ENCODE data around the gene MINDY4. TPM values are rescaled to one million over a fixed set of nuclear protein-coding genes. Genes with fewer than 3 reads are reported as not detected.

Gene MINDY4
- total and polyA plus RNA-seq, 2 donors (not counting 1 experiment from before 2014, with no cell fraction given), result 0.12 to 1.1 TPM

GRCh38 chr7:30852744-30853288 is 81.6 kb downstream of the MINDY4 start:
- Mint-ChIP-seq H3K27ac (no peak overlapping the region), H3K4me3 (no peak overlapping the region), H3K9me3 (ENCODE audit: insufficient read depth) (no peaks in the 10 kb centered on the region), H3K27me3 (no peaks in the 10 kb centered on the region), H3K4me1 (no peaks in the 10 kb centered on the region)
- Histone ChIP-seq H2AFZ (ENCODE audit: insufficient read depth, low read depth, low read length, poor library complexity, severe bottlenecking) (no peak overlapping the region), H4K20me1 (ENCODE audit: control insufficient read depth, insufficient read depth, low read length, poor library complexity, severe bottlenecking) (no peaks in the 10 kb centered on the region), H3K9ac (ENCODE audit: low read length) (no peak overlapping the region), H3K4me2 (replicated peaks; ENCODE audit: low read depth, low read length, poor library complexity, severe bottlenecking) (no peak overlapping the region), H3K27me3 (replicated peaks in 1 of 4; ENCODE audit: control extremely low read depth in 1 of 4, control insufficient read depth in 3 of 4, insufficient read depth in 4 of 4, low read length in 3 of 4) (no peaks in the 10 kb centered on the region), H3K79me2 (ENCODE audit: control insufficient read depth, insufficient read depth, low read length) (no peaks in the 10 kb centered on the region), H3K36me3 (replicated peaks in 1 of 2; ENCODE audit: control extremely low read depth in 1 of 2, control insufficient read depth in 1 of 2, extremely low read depth in 1 of 2, insufficient read depth in 2 of 2, low read length in 1 of 2) (no peaks in the 10 kb centered on the region), H3K4me1 (ENCODE audit: control insufficient read depth in 2 of 2, insufficient read depth in 2 of 2, low read length in 2 of 2) (no peaks in the 10 kb centered on the region), H3K27ac (ENCODE audit: low read length in 2 of 2) (no peak overlapping the region), H3K9me3 (ENCODE audit: control extremely low read depth in 1 of 3, control insufficient read depth in 2 of 3, insufficient read depth in 1 of 3, low read length in 2 of 3) (no peaks in the 10 kb centered on the region), H3K4me3 (ENCODE audit: control extremely low read depth in 1 of 5, extremely low read depth in 1 of 5, insufficient read depth in 1 of 5, low read depth in 2 of 5, low read length in 4 of 5) (no peak overlapping the region)
- ATAC-seq (ENCODE audit: low read depth) (no peak), DNase-seq (no peak)
- ChIA-PET CTCF (no interaction called here), POLR2A (no interaction called here)
- intact Hi-C loops (cut with micrococcal nuclease), result no loop called here
- WGBS (ENCODE audit: insufficient coverage), result 91% methylated on average over 9 of the region's 11 CpGs
- TF ChIP-seq EZH2 (IDR thresholded peaks at IDR 0.05; ENCODE audit: borderline replicate concordance, insufficient read depth, low read depth, low read length, poor library complexity, severe bottlenecking) (no peak), CTCF (IDR thresholded peaks at IDR 0.05) (no peak)

GRCh38 chr7:30853576-30853975 is 82.4 kb downstream of the MINDY4 start:
- ChIA-PET CTCF (no interaction called here), POLR2A (no interaction called here)
- H3K9me3 ChIP-seq (ENCODE audit: control extremely low read depth in 1 of 3, control insufficient read depth in 2 of 3, insufficient read depth in 1 of 3, low read length in 2 of 3), result no peaks in the 10 kb centered on the region
- TF ChIP-seq EZH2 (IDR thresholded peaks at IDR 0.05; ENCODE audit: borderline replicate concordance, insufficient read depth, low read depth, low read length, poor library complexity, severe bottlenecking) (no peak), CTCF (IDR thresholded peaks at IDR 0.05) (no peak)
- H3K4me3 Mint-ChIP-seq, result no peak overlapping the region
- no peak overlapping the region for H2AFZ ChIP-seq (ENCODE audit: insufficient read depth, low read depth, low read length, poor library complexity, severe bottlenecking)
- H3K4me3 ChIP-seq (ENCODE audit: control extremely low read depth in 1 of 5, extremely low read depth in 1 of 5, insufficient read depth in 1 of 5, low read depth in 2 of 5, low read length in 4 of 5), result no peak overlapping the region
- no peak overlapping the region for H3K4me2 ChIP-seq (replicated peaks; ENCODE audit: low read depth, low read length, poor library complexity, severe bottlenecking)
- no peak for ATAC-seq (ENCODE audit: low read depth)
- H3K9ac ChIP-seq (ENCODE audit: low read length), result no peak overlapping the region
- no peak for DNase-seq
- no peak overlapping the region for H3K27ac Mint-ChIP-seq
- no peak overlapping the region for H3K27ac ChIP-seq (ENCODE audit: low read length in 2 of 2)
- no peaks in the 10 kb centered on the region for H3K9me3 Mint-ChIP-seq (ENCODE audit: insufficient read depth)
- no peaks in the 10 kb centered on the region for H3K27me3 Mint-ChIP-seq
- no peaks in the 10 kb centered on the region for H3K4me1 ChIP-seq (ENCODE audit: control insufficient read depth in 2 of 2, insufficient read depth in 2 of 2, low read length in 2 of 2)
- H3K79me2 ChIP-seq (ENCODE audit: control insufficient read depth, insufficient read depth, low read length), result no peaks in the 10 kb centered on the region
- H3K36me3 ChIP-seq (replicated peaks in 1 of 2; ENCODE audit: control extremely low read depth in 1 of 2, control insufficient read depth in 1 of 2, extremely low read depth in 1 of 2, insufficient read depth in 2 of 2, low read length in 1 of 2), result no peaks in the 10 kb centered on the region
- H3K4me1 Mint-ChIP-seq, result no peaks in the 10 kb centered on the region
- H3K27me3 ChIP-seq (replicated peaks in 1 of 4; ENCODE audit: control extremely low read depth in 1 of 4, control insufficient read depth in 3 of 4, insufficient read depth in 4 of 4, low read length in 3 of 4), result no peaks in the 10 kb centered on the region
- 95% methylated on average over 3 of the region's 3 CpGs for WGBS (ENCODE audit: insufficient coverage)
- H4K20me1 ChIP-seq (ENCODE audit: control insufficient read depth, insufficient read depth, low read length, poor library complexity, severe bottlenecking), result no peaks in the 10 kb centered on the region
- intact Hi-C loops (cut with micrococcal nuclease), result no loop called here
